ENCODE results near the gene LPP. TPM values are rescaled to one million over a fixed set of nuclear protein-coding genes. Genes with fewer than 3 reads are reported as not detected.

Gene LPP
- total and polyA plus RNA-seq, 10 of the 15 experiments (the other 5 are each of a cell fraction or from before 2014, with no cell fraction given) = under 0.01 to 0.62 (median 0.03) TPM

DNA sequence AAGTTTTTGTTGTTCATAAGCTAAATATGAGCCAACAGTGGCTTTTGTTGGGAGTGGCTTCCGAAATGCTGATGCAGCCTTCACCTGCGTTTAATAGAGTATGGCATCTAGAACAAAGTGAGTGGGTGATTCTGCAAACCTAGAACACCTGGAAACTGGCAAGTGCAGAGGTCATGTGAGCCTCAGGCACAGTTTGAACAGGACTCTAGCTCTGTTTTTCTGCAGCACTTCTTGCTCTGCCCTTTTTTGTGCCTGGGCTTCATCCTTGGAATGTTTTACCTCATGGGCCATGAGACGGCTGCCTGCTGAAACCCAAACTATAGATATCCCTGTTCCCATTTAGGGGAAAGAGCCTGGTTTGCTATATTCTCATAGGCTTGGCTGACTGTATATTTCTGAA, 73.5 kb downstream of the LPP start:
- no TSS peak for BruUV-seq (replicated peaks)
- ATAC-seq = no peak
- H3K79me2 ChIP-seq (ENCODE audit: control insufficient read depth, insufficient read depth, low read length) = no peaks in the 10 kb centered on the region
- H3K4me3 ChIP-seq = no peak overlapping the region
- H3K27me3 ChIP-seq (replicated peaks in 1 of 2; ENCODE audit: control insufficient read depth in 2 of 2, insufficient read depth in 2 of 2, low read length in 1 of 2) = peaks cover 1 to 3% of the 10 kb centered on the region in 2 experiments; a peak in 3 of 4 replicates
- no peaks in the 10 kb centered on the region for H3K36me3 ChIP-seq (ENCODE audit: control insufficient read depth in 2 of 2, insufficient read depth in 2 of 2, low read length in 1 of 2)
- no peak overlapping the region for H3K9ac ChIP-seq (ENCODE audit: control insufficient read depth, insufficient read depth, low read length)
- no peaks in the 10 kb centered on the region for H3K9me3 ChIP-seq (replicated peaks; ENCODE audit: control insufficient read depth, insufficient read depth, low read length)
- ChIA-PET POLR2A (no interaction called here), SMC1A (ENCODE audit: uncharacterized antibody, unreplicated experiment) (no interaction called here), RAD21 (ENCODE audit: unreplicated experiment) (no interaction called here), CTCF (no interaction called here)
- no peaks in the 10 kb centered on the region for H4K20me1 ChIP-seq (ENCODE audit: control insufficient read depth, insufficient read depth)
- in situ Hi-C loops (cut with MboI) = no loop called here
- H2AFZ ChIP-seq (ENCODE audit: control insufficient read depth, low read depth, low read length) = no peak overlapping the region
- H3K4me1 ChIP-seq (ENCODE audit: control insufficient read depth, insufficient read depth, low read length) = no peaks in the 10 kb centered on the region
- intact Hi-C loops (cut with micrococcal nuclease; ENCODE audit: unreplicated experiment) = no loop called here
- WGBS (ENCODE audit: insufficient coverage, insufficient replicate concordance, low lambda C conversion rate, missing lambda C conversion rate) = 61% methylated on average over 3 of the region's 3 CpGs
- DNase-seq (ENCODE audit: low read depth, low spot score) = no peak
- FAIRE-seq = no peak
- H3K4me2 ChIP-seq (ENCODE audit: control insufficient read depth, insufficient read depth) = no peak overlapping the region
- no peak overlapping the region for H3K27ac ChIP-seq (ENCODE audit: control insufficient read depth, insufficient read depth)
- TF ChIP-seq, protein P1, sequence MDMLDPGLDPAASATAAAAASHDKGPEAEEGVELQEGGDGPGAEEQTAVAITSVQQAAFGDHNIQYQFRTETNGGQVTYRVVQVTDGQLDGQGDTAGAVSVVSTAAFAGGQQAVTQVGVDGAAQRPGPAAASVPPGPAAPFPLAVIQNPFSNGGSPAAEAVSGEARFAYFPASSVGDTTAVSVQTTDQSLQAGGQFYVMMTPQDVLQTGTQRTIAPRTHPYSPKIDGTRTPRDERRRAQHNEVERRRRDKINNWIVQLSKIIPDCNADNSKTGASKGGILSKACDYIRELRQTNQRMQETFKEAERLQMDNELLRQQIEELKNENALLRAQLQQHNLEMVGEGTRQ (IDR thresholded peaks at IDR 0.05; ENCODE audit: borderline replicate concordance, low read depth, low read length) = no peak
- TF ChIP-seq, protein P2, sequence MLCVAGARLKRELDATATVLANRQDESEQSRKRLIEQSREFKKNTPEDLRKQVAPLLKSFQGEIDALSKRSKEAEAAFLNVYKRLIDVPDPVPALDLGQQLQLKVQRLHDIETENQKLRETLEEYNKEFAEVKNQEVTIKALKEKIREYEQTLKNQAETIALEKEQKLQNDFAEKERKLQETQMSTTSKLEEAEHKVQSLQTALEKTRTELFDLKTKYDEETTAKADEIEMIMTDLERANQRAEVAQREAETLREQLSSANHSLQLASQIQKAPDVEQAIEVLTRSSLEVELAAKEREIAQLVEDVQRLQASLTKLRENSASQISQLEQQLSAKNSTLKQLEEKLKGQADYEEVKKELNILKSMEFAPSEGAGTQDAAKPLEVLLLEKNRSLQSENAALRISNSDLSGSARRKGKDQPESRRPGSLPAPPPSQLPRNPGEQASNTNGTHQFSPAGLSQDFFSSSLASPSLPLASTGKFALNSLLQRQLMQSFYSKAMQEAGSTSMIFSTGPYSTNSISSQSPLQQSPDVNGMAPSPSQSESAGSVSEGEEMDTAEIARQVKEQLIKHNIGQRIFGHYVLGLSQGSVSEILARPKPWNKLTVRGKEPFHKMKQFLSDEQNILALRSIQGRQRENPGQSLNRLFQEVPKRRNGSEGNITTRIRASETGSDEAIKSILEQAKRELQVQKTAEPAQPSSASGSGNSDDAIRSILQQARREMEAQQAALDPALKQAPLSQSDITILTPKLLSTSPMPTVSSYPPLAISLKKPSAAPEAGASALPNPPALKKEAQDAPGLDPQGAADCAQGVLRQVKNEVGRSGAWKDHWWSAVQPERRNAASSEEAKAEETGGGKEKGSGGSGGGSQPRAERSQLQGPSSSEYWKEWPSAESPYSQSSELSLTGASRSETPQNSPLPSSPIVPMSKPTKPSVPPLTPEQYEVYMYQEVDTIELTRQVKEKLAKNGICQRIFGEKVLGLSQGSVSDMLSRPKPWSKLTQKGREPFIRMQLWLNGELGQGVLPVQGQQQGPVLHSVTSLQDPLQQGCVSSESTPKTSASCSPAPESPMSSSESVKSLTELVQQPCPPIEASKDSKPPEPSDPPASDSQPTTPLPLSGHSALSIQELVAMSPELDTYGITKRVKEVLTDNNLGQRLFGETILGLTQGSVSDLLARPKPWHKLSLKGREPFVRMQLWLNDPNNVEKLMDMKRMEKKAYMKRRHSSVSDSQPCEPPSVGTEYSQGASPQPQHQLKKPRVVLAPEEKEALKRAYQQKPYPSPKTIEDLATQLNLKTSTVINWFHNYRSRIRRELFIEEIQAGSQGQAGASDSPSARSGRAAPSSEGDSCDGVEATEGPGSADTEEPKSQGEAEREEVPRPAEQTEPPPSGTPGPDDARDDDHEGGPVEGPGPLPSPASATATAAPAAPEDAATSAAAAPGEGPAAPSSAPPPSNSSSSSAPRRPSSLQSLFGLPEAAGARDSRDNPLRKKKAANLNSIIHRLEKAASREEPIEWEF (IDR thresholded peaks at IDR 0.05; ENCODE audit: insufficient replicate concordance, low read depth, low read length) = no peak
- TF ChIP-seq NFYB (IDR thresholded peaks at IDR 0.05; ENCODE audit: insufficient read depth, low read depth, low read length) (no peak), KDM1A (IDR thresholded peaks at IDR 0.05; ENCODE audit: borderline replicate concordance) (no peak), MTA2 (IDR thresholded peaks at IDR 0.05; ENCODE audit: low read depth) (no peak)
- TF ChIP-seq, protein P3, sequence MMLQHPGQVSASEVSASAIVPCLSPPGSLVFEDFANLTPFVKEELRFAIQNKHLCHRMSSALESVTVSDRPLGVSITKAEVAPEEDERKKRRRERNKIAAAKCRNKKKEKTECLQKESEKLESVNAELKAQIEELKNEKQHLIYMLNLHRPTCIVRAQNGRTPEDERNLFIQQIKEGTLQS (IDR thresholded peaks at IDR 0.05; ENCODE audit: borderline replicate concordance, extremely low read depth, low read depth, low read length) = no peak
- TF ChIP-seq, protein P4, sequence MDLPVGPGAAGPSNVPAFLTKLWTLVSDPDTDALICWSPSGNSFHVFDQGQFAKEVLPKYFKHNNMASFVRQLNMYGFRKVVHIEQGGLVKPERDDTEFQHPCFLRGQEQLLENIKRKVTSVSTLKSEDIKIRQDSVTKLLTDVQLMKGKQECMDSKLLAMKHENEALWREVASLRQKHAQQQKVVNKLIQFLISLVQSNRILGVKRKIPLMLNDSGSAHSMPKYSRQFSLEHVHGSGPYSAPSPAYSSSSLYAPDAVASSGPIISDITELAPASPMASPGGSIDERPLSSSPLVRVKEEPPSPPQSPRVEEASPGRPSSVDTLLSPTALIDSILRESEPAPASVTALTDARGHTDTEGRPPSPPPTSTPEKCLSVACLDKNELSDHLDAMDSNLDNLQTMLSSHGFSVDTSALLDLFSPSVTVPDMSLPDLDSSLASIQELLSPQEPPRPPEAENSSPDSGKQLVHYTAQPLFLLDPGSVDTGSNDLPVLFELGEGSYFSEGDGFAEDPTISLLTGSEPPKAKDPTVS (IDR thresholded peaks at IDR 0.05; ENCODE audit: low read depth, low read length) = no peak

Data from GM12878 (cell line).